IMR-90 (cell line): ENCODE data around the gene PPP2R5E. TPM values are rescaled to one million over a fixed set of nuclear protein-coding genes. Genes with fewer than 3 reads are reported as not detected.

Experiments used
- ATAC-seq: fragments of 200-7000 bp; cut with Tn5 transposase; 2 replicates; pipeline ENCODE4 v1.9.1; 2020; ENCODE audit warnings: low read depth, mild to moderate bottlenecking, moderate library complexity
- BruUV-seq: library from RNA; stranded (reverse); fragments of 400-500 nt; replicated peaks from 2 replicates; lab custom pipeline; 2021; lab: Mats Ljungman, UMichigan
- CTCF ChIA-PET: fragments of 300-600 bp; formaldehyde crosslinking; extraction: SDS; loops from one replicate; lab custom pipeline; 2021; ENCODE audit warnings: antibody characterized with exemption; lab: Yijun Ruan, JAX
- POLR2A ChIA-PET: fragments of 300-600 bp; sonication (Branson Sonifier 250); formaldehyde crosslinking; loops from one replicate; lab custom pipeline; 2022; ENCODE audit warnings: antibody characterized with exemption; ENCODE audit not compliant: unreplicated experiment; lab: Charles Lee
- DNase-seq: peaks from one replicate; pipeline ENCODE4 v3.0.0; 2013
- H2AFZ ChIP-seq: replicated peaks from 2 replicates; pipeline ENCODE3; 2013; ENCODE audit warnings: low read length, mild to moderate bottlenecking; ENCODE audit not compliant: poor library complexity
- H2AK5ac ChIP-seq: 2 replicates; pipeline ENCODE4 v1.6.1; 2013; ENCODE audit warnings: low read depth, low read length, inconsistent platforms
- H2AK9ac ChIP-seq: replicated peaks from 2 replicates; pipeline ENCODE3; 2013; ENCODE audit warnings: mild to moderate bottlenecking, low read depth, low read length, moderate library complexity; ENCODE audit not compliant: poor library complexity
- H2BK120ac ChIP-seq: 2 replicates; pipeline ENCODE4 v1.6.1; 2013; ENCODE audit warnings: low read depth, low read length, inconsistent platforms
- H2BK15ac ChIP-seq: 3 replicates; pipeline ENCODE4 v1.6.1; 2013; ENCODE audit warnings: low read depth, low read length, inconsistent platforms
- H2BK20ac ChIP-seq: 2 replicates; pipeline ENCODE4 v1.6.1; 2013; ENCODE audit warnings: low read depth, mild to moderate bottlenecking, inconsistent platforms, low read length, moderate library complexity
- H2BK5ac ChIP-seq: 2 replicates; pipeline ENCODE4 v1.6.1; 2013; ENCODE audit warnings: mild to moderate bottlenecking, low read depth, low read length, inconsistent platforms; ENCODE audit not compliant: poor library complexity, severe bottlenecking
- H3K14ac ChIP-seq: replicated peaks from 2 replicates; pipeline ENCODE4 v1.6.1; 2013; ENCODE audit warnings: low read depth, low read length, inconsistent platforms
- H3K18ac ChIP-seq: 2 replicates; pipeline ENCODE4 v1.6.1; 2013; ENCODE audit warnings: low read depth, low read length, control low read depth
- H3K23ac ChIP-seq: 2 replicates; pipeline ENCODE4 v1.6.1; 2013; ENCODE audit warnings: low read depth, low read length, inconsistent platforms
- H3K27ac ChIP-seq: 2 replicates; pipeline ENCODE4 v1.5.1; 2013; ENCODE audit warnings: mild to moderate bottlenecking, control low read depth, low read length; ENCODE audit not compliant: insufficient read depth
- H3K27me3 ChIP-seq: 2 replicates; pipeline ENCODE4 v1.6.1; 2013; ENCODE audit warnings: low read length; ENCODE audit not compliant: control insufficient read depth, insufficient read depth
- H3K36me3 ChIP-seq: 2 replicates; pipeline ENCODE4 v1.6.1; 2013; ENCODE audit warnings: low read length, mixed read lengths; ENCODE audit not compliant: control insufficient read depth, insufficient read depth
- H3K4ac ChIP-seq: 2 replicates; pipeline ENCODE4 v1.6.1; 2013; ENCODE audit warnings: low read depth, low read length, inconsistent platforms
- H3K4me1 ChIP-seq: 2 replicates; pipeline ENCODE4 v1.6.1; 2013; ENCODE audit warnings: low read length, mixed read lengths; ENCODE audit not compliant: control insufficient read depth, insufficient read depth
- H3K4me2 ChIP-seq: 2 replicates; pipeline ENCODE4 v1.6.1; 2013; ENCODE audit warnings: low read depth, mild to moderate bottlenecking, control low read depth, low read length, moderate library complexity
- H3K4me3 ChIP-seq: 2 replicates; pipeline ENCODE4 v1.5.1; 2013; ENCODE audit warnings: low read depth, mild to moderate bottlenecking, control low read depth, low read length, moderate library complexity; ENCODE audit not compliant: insufficient read depth
- H3K56ac ChIP-seq: 2 replicates; pipeline ENCODE4 v1.6.1; 2013; ENCODE audit warnings: low read length, inconsistent platforms; ENCODE audit not compliant: insufficient read depth; ENCODE audit errors: extremely low read depth
- H3K79me1 ChIP-seq, 2 experiments: 2 replicates each; pipeline ENCODE4 v1.6.1; 2013; ENCODE audit warnings: low read length in 2 of 2, inconsistent platforms in 1 of 2, low read depth in 1 of 2
- H3K9ac ChIP-seq: 2 replicates; pipeline ENCODE4 v1.6.1; 2013; ENCODE audit warnings: low read depth, low read length, control low read depth
- H3K9me1 ChIP-seq: 2 replicates; pipeline ENCODE4 v1.6.1; 2013; ENCODE audit warnings: low read length, inconsistent platforms; ENCODE audit not compliant: insufficient read depth
- H3K9me3 ChIP-seq: 2 replicates; pipeline ENCODE4 v1.6.1; 2013; ENCODE audit warnings: low read length; ENCODE audit not compliant: control insufficient read depth, insufficient read depth
- H4K20me1 ChIP-seq: 2 replicates; pipeline ENCODE4 v1.6.1; 2013; ENCODE audit warnings: low read length, inconsistent platforms; ENCODE audit not compliant: insufficient read depth
- H4K5ac ChIP-seq: 2 replicates; pipeline ENCODE4 v1.6.1; 2013; ENCODE audit warnings: mild to moderate bottlenecking, low read depth, low read length, control low read depth
- H4K8ac ChIP-seq, 2 experiments: 2 replicates each; pipeline ENCODE4 v1.6.1; 2013; ENCODE audit warnings: low read depth in 2 of 2, low read length in 2 of 2, control low read depth in 1 of 2, inconsistent platforms in 1 of 2
- H4K91ac ChIP-seq: 2 replicates; pipeline ENCODE4 v1.6.1; 2013; ENCODE audit warnings: low read depth, low read length, inconsistent platforms; ENCODE audit not compliant: insufficient read depth
- CHD1 ChIP-seq: IDR thresholded peaks from 2 replicates; pipeline ENCODE4 v1.6.1; 2012; ENCODE audit warnings: low read depth, low read length, improper control_type of control experiment
- ELK1 ChIP-seq: fragments of 150-350 bp; IDR thresholded peaks from 2 replicates; pipeline ENCODE4 v1.6.1; 2016; ENCODE audit warnings: low read depth, mild to moderate bottlenecking, low read length, moderate library complexity, borderline replicate concordance
- MAFK ChIP-seq: IDR thresholded peaks from 2 replicates; pipeline ENCODE4 v1.6.1; 2012; ENCODE audit warnings: low read depth, low read length, improper control_type of control experiment
- MXI1 ChIP-seq: IDR thresholded peaks from 2 replicates; pipeline ENCODE4 v1.6.1; 2012; ENCODE audit warnings: low read depth, mild to moderate bottlenecking, low read length, moderate library complexity, borderline replicate concordance
- RFX5 ChIP-seq: IDR thresholded peaks from 2 replicates; pipeline ENCODE4 v1.8.0; 2012; ENCODE audit warnings: low read depth, mild to moderate bottlenecking, low read length, moderate library complexity
- WGBS, 2 experiments: methylation state at CpG; one replicate each; pipeline versions ENCODE4 v1.1.5 to v1.1.7; 2013; ENCODE audit warnings: missing lambda C conversion rate in 2 of 2; ENCODE audit not compliant: insufficient read length in 1 of 2; ENCODE audit errors: extremely low coverage in 2 of 2; 5-methylcytosine and 5-hydroxymethylcytosine counted together
- dilution Hi-C: fragments of 300-500 bp; cut with HindIII; formaldehyde crosslinking; loops from one replicate; pipeline ENCODE4 v1.14.3; 2018; ENCODE audit warnings: low sequenced_read_pairs; ENCODE audit not compliant: unreplicated experiment
- in situ Hi-C: fragments of 300-500 bp; cut with MboI; formaldehyde crosslinking; loops from 3 replicates; pipeline ENCODE4 v1.14.3; 2019; ENCODE audit warnings: low sequenced_read_pairs, inconsistent platforms, mixed read lengths
- intact Hi-C: fragments of 100-400 bp; cut with micrococcal nuclease; formaldehyde crosslinking; loops from 2 replicates; pipeline ENCODE4 v1.10.0; 2022
- polyA plus RNA-seq, 3 experiments: library from polyadenylated mRNA; depleted of rRNA; stranded (reverse); fragments of >200 nt; gene quantifications; 2 replicates each; pipeline ENCODE4 v1.2.3, GENCODE V29; 2012; ENCODE audit warnings: low replicate concordance in 1 of 3
- total RNA-seq: library from RNA; depleted of rRNA; stranded (reverse); fragments of >200 nt; gene quantifications from 2 replicates; pipeline ENCODE4 v1.2.3, GENCODE V29; 2012

PPP2R5E gene
- total and polyA plus RNA-seq, 2 of the 4 experiments (the other 2 are of a cell fraction): 9.7 to 12.2 TPM

- Histone ChIP-seq H3K23ac (0 out of 2 replicates have a peak overlapping the region, but pooled peaks have one; percentile 20), H3K27ac (no peak overlapping the region), H3K36me3 (peaks cover 2% of the 10 kb centered on the region; the same call in 1 of the 2 replicates), H2BK5ac (no peak overlapping the region), H4K8ac (no peak overlapping the region), H3K4me1 (peaks cover 4% of the 10 kb centered on the region), H3K27me3 (no peaks in the 10 kb centered on the region), H3K4me3 (no peak overlapping the region), H2AK9ac (no peak overlapping the region), H3K4me2 (no peak overlapping the region), H4K20me1 (peaks cover 64% of the 10 kb centered on the region), H3K9ac (no peak overlapping the region), H2BK20ac (no peak overlapping the region), H2BK15ac (no peak overlapping the region), H2AK5ac (no peak overlapping the region), H3K56ac (no peak overlapping the region), H3K18ac (no peak overlapping the region), H3K4ac (no peak overlapping the region), H3K9me1 (peaks cover 15% of the 10 kb centered on the region), H3K9me3 (no peaks in the 10 kb centered on the region; the same call in 1 of the 2 replicates), H4K5ac (no peak overlapping the region), H2BK120ac (no peak overlapping the region), H3K14ac (0 out of 2 replicates have a peak overlapping the region, but pooled peaks have one; percentile 34), H4K91ac (no peak overlapping the region), H2AFZ (no peak overlapping the region), H3K79me1 (peaks cover 31 to 74% of the 10 kb centered on the region in 2 experiments)
- CTCF ChIA-PET: no interaction called here
- in situ Hi-C loops: no loop called here
- peak; percentile 20 for DNase-seq
- no TSS peak for BruUV-seq
- POLR2A ChIA-PET: no interaction called here
- no CpG with 5 or more reads among the region's 1 CpG for WGBS, 2 experiments
- intact Hi-C loops: no loop called here
- TF ChIP-seq CHD1 (no peak), ELK1 (no peak), MXI1 (no peak), RFX5 (no peak), MAFK (no peak)
- dilution Hi-C loops: no loop called here
- peak; percentile 75 for ATAC-seq
These were observed 38.5 kb downstream of the PPP2R5E start for GRCh38 chr14:63504648-63505047.
